CD4-positive, alpha-beta memory T cell (primary cell): ENCODE measurements around the gene SNX9. TPM values are rescaled to one million over a fixed set of nuclear protein-coding genes. Genes with fewer than 3 reads are reported as not detected.

Experiments
- CTCF ChIA-PET: fragments of 350-600 bp; sonication (Branson Sonifier 250); formaldehyde crosslinking; loops from one replicate; lab custom pipeline; 2021; ENCODE audit warnings: inconsistent platforms; ENCODE audit not compliant: partially characterized antibody; lab: Charles Lee
- POLR2A ChIA-PET: fragments of 350-600 bp; sonication (Branson Sonifier 250); formaldehyde crosslinking; loops from one replicate; lab custom pipeline; 2021; ENCODE audit not compliant: partially characterized antibody; lab: Charles Lee
- DNase-seq, 5 donors: peaks; one replicate each; pipeline versions ENCODE4 v3.0.0 to v3.0.0-alpha.2; 2020 to 2022; ENCODE audit warnings: mixed read lengths in 1 of 5
- H3K27ac ChIP-seq: one replicate; pipeline ENCODE4 v1.7.0; 2013; ENCODE audit warnings: low read depth, low read length
- H3K27me3 ChIP-seq: 2 replicates; pipeline ENCODE4 v1.7.0; 2013; ENCODE audit warnings: mild to moderate bottlenecking, low read length, moderate library complexity; ENCODE audit not compliant: insufficient read depth
- H3K36me3 ChIP-seq: 2 replicates; pipeline ENCODE4 v1.7.0; 2013; ENCODE audit warnings: mild to moderate bottlenecking, low read length, moderate library complexity; ENCODE audit not compliant: insufficient read depth
- H3K4me1 ChIP-seq: 2 replicates; pipeline ENCODE4 v1.7.0; 2013; ENCODE audit warnings: mild to moderate bottlenecking, low read length, moderate library complexity; ENCODE audit not compliant: insufficient read depth
- H3K4me3 ChIP-seq, 2 donors: one replicate each; pipeline ENCODE4 v1.7.0; 2013; ENCODE audit warnings: low read length in 2 of 2, mild to moderate bottlenecking in 1 of 2
- H3K9me3 ChIP-seq, 2 donors: one replicate each; pipeline ENCODE4 v1.7.0; 2013; ENCODE audit warnings: low read length in 2 of 2, control low read depth in 1 of 2; ENCODE audit not compliant: control insufficient read depth in 1 of 2
- H3K27ac Mint-ChIP-seq, 7 donors: one replicate each; pipeline ENCODE4 v1.8.0; 2020 to 2021; ENCODE audit warnings: mixed read lengths in 7 of 7, mild to moderate bottlenecking in 6 of 7, inconsistent platforms in 3 of 7, moderate library complexity in 3 of 7
- H3K27me3 Mint-ChIP-seq, 2 donors: one replicate each; pipeline ENCODE4 v1.8.0; 2020 to 2021; ENCODE audit warnings: mixed read lengths in 2 of 2
- H3K36me3 Mint-ChIP-seq, 2 donors: one replicate each; pipeline ENCODE4 v1.8.0; 2020 to 2021; ENCODE audit warnings: mixed read lengths in 2 of 2, inconsistent platforms in 1 of 2, mild to moderate bottlenecking in 1 of 2
- H3K4me1 Mint-ChIP-seq, 4 donors: one replicate each; pipeline ENCODE4 v1.8.0; 2020 to 2021; ENCODE audit warnings: mixed read lengths in 4 of 4, mild to moderate bottlenecking in 1 of 4
- H3K4me3 Mint-ChIP-seq, 8 donors: one replicate each; pipeline ENCODE4 v1.8.0; 2020 to 2021; ENCODE audit warnings: mixed read lengths in 8 of 8, mild to moderate bottlenecking in 7 of 8, moderate library complexity in 6 of 8, inconsistent platforms in 3 of 8
- H3K9me3 Mint-ChIP-seq, 8 donors: one replicate each; pipeline ENCODE4 v1.8.0; 2020 to 2021; ENCODE audit warnings: mixed read lengths in 8 of 8, mild to moderate bottlenecking in 5 of 8, inconsistent platforms in 3 of 8, moderate library complexity in 1 of 8
- intact Hi-C: fragments of 100-400 bp; cut with micrococcal nuclease; formaldehyde crosslinking; loops from one replicate; pipeline ENCODE4 v1.15.1; 2023
- polyA plus RNA-seq, 2 donors: library from polyadenylated mRNA; unstranded; fragments of 300-500 nt; fragmentation: Illumina TruSeq; gene quantifications; one replicate each; pipeline ENCODE4 v1.2.3, GENCODE V29; 2021
- total RNA-seq, 2 experiments: library from RNA; stranded (reverse); gene quantifications; one replicate each; pipeline ENCODE4 v1.2.3, GENCODE V29; 2021

SNX9 gene
- total and polyA plus RNA-seq, 4 experiments from 2014 or later: 12.9 to 21.9 (median 20.5) TPM

DNA sequence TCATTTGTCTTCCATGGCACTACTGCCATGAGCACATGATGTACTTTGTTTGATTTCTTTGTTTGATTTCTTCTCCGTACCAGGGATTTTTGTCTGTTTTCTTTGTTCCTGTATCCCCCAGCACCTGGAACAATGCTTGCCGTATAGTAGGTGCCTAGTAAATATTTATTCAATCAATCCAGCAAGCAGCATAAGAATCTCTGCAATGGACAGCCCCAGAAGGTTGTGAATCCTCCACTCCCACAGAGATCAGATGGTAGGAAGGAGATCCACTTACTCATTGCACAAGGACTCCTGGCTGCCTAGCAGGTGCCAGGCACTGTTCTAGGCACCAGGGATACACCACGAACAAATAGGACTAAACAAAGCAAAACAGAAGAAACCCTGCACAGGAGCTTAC is 151.9 kb downstream of the SNX9 start:
- CTCF ChIA-PET: no interaction called here

DNA sequence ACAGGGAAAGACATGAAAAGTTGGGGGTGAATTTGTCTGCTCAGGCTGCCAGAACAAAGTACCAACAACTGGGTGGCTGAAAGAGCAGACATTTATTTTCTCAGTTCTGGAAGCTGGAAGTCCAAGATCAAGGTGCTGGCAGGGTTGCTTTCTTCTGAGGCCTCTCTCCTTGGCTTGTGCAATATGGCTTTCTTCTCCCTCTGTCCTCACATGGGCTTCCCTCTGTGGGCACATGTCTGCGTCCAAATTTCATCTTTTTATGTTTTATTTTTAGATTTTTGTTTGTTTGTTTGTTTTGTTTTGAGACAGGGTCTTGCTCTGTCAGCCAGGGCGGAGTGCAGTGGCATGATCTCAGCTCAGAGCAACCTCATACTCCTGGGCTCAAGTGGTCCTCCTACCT is 152.4 kb downstream of the SNX9 start:
- Mint-ChIP-seq H3K9me3 (no peaks in the 10 kb centered on the region), H3K4me1 (peaks cover 5 to 10% (median 8%) of the 10 kb centered on the region in 4 donors), H3K36me3 (no peaks in the 10 kb centered on the region), H3K27ac (peak overlapping the region in 1 of 7 donors; percentile 79), H3K27me3 (peaks cover 0 to 3% of the 10 kb centered on the region in 2 donors), H3K4me3 (no peak overlapping the region)
- POLR2A ChIA-PET: interaction anchor here (1.2 kb wide), 1 partner anchor 9 kb away, joined by 3 read pairs; no protein-coding TSS in a partner anchor
- Histone ChIP-seq H3K27me3 (no peaks in the 10 kb centered on the region), H3K27ac (no peak overlapping the region), H3K36me3 (no peaks in the 10 kb centered on the region), H3K9me3 (no peaks in the 10 kb centered on the region), H3K4me1 (peaks cover 2% of the 10 kb centered on the region), H3K4me3 (no peak overlapping the region)
- intact Hi-C loops: no loop called here
- CTCF ChIA-PET: interaction anchor here (2.4 kb wide), 1 partner anchor 51 kb away, joined by 11 read pairs; no protein-coding TSS in a partner anchor
- no peak for DNase-seq

More for the DNA sequence above, 151.9 kb downstream of the SNX9 start:
- intact Hi-C loops: no loop called here
- Mint-ChIP-seq H3K4me3 (no peak overlapping the region), H3K27ac (peak overlapping the region in 3 of 7 donors; percentile 54 to 79 (median 61)), H3K27me3 (peaks cover 0 to 3% of the 10 kb centered on the region in 2 donors), H3K4me1 (peaks cover 2 to 5% (median 5%) of the 10 kb centered on the region in 4 donors), H3K9me3 (no peaks in the 10 kb centered on the region), H3K36me3 (no peaks in the 10 kb centered on the region)
- Histone ChIP-seq H3K27ac (no peak overlapping the region), H3K27me3 (no peaks in the 10 kb centered on the region), H3K4me3 (no peak overlapping the region), H3K9me3 (no peaks in the 10 kb centered on the region), H3K4me1 (no peaks in the 10 kb centered on the region), H3K36me3 (no peaks in the 10 kb centered on the region)
- POLR2A ChIA-PET: no interaction called here
- no peak for DNase-seq

DNA sequence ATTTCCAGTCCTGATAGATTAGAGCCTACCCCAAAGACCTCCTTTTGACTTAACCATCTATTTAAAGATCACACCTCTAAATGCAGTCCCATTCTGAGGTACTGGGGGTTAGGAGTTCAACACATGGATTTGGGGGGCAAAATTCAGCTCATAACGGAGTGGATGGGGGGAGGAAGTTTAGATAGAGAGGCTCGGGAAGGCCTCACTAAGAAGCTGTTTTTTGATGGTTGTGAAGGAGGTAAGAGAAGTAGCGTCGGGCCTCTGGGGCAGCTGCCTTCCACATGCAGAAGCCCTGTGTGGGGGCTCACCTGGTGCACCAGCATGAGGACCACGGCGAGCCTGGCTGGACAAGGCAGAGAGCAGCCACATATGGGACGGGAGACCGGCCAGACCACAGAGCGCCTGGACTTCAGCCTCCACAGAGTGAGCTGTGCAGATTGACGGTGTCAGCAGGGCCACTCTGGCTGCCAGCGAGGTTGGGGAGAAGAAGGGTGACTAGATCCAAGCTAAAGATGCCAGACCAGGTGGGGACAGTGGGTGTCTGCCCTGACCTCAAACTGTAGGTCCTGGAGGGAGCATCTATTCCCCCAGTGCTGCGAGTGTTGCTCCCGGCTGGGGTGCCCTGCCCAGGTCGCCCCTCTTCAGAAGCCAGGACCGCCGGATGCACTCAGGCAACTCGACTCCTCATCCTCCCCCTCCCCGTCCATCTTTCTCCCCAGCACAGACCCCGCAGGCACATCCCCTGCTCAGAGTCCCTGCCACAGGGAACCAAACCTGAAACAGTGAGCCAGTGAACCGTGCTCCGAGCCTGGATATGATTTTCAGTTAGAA is 153.5 kb downstream of the SNX9 start:
- intact Hi-C loops: no loop called here
- H3K27me3 Mint-ChIP-seq: peaks cover 0 to 3% of the 10 kb centered on the region in 2 donors
- peaks cover 8 to 19% (median 12%) of the 10 kb centered on the region in 4 donors for H3K4me1 Mint-ChIP-seq
- H3K27ac Mint-ChIP-seq: no peak overlapping the region
- DNase-seq: no peak
- no peaks in the 10 kb centered on the region for H3K36me3 Mint-ChIP-seq
- H3K4me3 ChIP-seq: no peak overlapping the region
- H3K4me1 ChIP-seq: peaks cover 9% of the 10 kb centered on the region
- no peaks in the 10 kb centered on the region for H3K9me3 ChIP-seq
- H3K27me3 ChIP-seq: no peaks in the 10 kb centered on the region
- peak overlapping the region in 1 of 8 donors; percentile 56 for H3K4me3 Mint-ChIP-seq
- H3K9me3 Mint-ChIP-seq: peaks cover 0 to 2% (median 0%) of the 10 kb centered on the region in 8 donors
- H3K36me3 ChIP-seq: no peaks in the 10 kb centered on the region
- ChIA-PET CTCF (interaction anchor here (1.0 to 2.4 kb wide), 2 partner anchors 50 to 96 kb away, joined by 3 to 11 read pairs; no protein-coding TSS in a partner anchor), POLR2A (interaction anchor here (1.2 kb wide), 1 partner anchor 8 kb away, joined by 3 read pairs; no protein-coding TSS in a partner anchor)
- H3K27ac ChIP-seq: no peak overlapping the region

DNA sequence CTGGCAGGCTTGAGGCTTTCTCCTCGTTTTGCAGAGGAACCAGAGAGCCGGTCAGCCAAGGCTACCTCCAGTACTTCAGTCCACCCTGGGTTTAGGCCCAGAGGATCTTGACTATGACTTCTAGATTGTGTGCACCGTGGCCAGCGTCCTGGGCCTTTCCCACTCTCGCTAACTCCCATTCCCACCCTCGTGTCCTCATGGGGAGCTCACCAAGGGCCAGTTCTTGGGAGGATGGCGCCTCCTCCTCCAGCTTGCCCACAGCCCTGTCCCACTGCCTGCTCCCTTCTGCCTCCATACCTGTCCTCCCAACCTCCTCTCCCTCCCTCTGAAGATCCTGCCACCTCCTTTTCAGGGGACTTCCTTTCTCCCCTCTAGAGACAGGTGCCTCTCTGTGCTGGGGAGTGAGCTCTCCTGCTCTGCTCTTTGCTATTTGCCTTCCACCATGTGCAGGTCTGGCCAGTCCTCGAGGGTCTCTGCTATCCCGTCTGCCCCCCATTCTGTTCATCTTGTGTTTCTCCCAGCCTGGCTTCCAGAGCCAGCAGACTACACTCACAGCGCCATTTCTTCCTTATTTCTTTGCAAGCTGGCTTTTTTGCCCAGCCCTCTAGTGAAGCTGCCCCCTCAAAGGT is 154.2 kb downstream of the SNX9 start:
- ChIA-PET CTCF (interaction anchor here (1.0 to 2.4 kb wide), 2 partner anchors 49 to 95 kb away, joined by 3 to 11 read pairs; no protein-coding TSS in a partner anchor), POLR2A (no interaction called here)
- Histone ChIP-seq H3K4me3 (no peak overlapping the region), H3K27ac (no peak overlapping the region), H3K27me3 (no peaks in the 10 kb centered on the region), H3K36me3 (no peaks in the 10 kb centered on the region), H3K4me1 (peaks cover 9% of the 10 kb centered on the region), H3K9me3 (no peaks in the 10 kb centered on the region)
- H3K27ac Mint-ChIP-seq: peak overlapping the region in 2 of 7 donors; percentile 17 to 55
- H3K4me3 Mint-ChIP-seq: no peak overlapping the region
- no peak for DNase-seq
- H3K4me1 Mint-ChIP-seq: peaks cover 8 to 21% (median 12%) of the 10 kb centered on the region in 4 donors
- intact Hi-C loops: no loop called here
- peaks cover 0 to 2% of the 10 kb centered on the region in 2 donors for H3K36me3 Mint-ChIP-seq
- H3K27me3 Mint-ChIP-seq: peaks cover 0 to 3% of the 10 kb centered on the region in 2 donors
- peaks cover 0 to 2% (median 0%) of the 10 kb centered on the region in 8 donors for H3K9me3 Mint-ChIP-seq

DNA sequence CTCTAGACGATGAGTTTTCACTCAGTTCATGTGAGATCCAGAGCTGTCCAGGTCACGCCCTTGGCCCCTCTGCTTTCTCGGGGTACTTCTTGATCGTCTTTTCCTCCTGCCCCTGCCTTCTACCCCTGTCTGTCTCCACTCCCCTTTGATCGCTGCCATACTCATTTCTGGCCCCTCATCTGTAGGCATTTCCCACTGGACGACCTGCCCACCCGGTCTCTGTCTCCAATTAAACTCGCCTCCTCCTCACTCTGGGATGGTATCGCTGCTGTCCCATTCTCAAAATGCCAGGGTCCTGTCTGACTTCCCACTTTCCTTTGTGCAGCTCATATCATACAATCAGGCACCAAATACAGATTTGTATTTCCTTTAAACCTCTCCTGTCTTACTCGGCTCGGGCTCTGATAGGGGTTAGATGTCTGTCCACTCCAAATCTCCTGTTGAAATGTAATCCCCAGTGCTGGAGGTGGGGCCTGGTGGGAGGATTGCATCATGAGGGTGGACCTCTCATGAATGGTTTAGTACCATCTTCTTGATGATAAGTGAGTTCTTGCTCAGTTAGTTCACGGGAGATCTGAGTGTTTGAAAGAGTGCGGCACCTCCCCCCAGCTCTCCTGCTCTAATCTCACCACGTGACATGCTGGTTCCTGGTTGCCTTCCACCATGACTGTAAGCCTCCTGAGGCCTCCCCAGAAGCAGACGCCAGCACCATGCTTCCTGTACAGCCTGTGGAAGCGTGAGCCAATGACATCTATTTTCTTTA is 155.2 kb downstream of the SNX9 start:
- Histone ChIP-seq H3K4me3 (no peak overlapping the region), H3K4me1 (peaks cover 19% of the 10 kb centered on the region), H3K27ac (no peak overlapping the region), H3K9me3 (no peaks in the 10 kb centered on the region), H3K27me3 (no peaks in the 10 kb centered on the region), H3K36me3 (no peaks in the 10 kb centered on the region)
- ChIA-PET POLR2A (no interaction called here), CTCF (interaction anchor here (5.0 kb wide), 1 partner anchor 95 kb away, joined by 33 read pairs; no protein-coding TSS in a partner anchor)
- intact Hi-C loops: no loop called here
- peaks cover 0 to 7% of the 10 kb centered on the region in 2 donors for H3K36me3 Mint-ChIP-seq
- peak overlapping the region in 1 of 7 donors; percentile 19 for H3K27ac Mint-ChIP-seq
- peaks cover 12 to 30% (median 19%) of the 10 kb centered on the region in 4 donors for H3K4me1 Mint-ChIP-seq
- no peak overlapping the region for H3K4me3 Mint-ChIP-seq
- peaks cover 0 to 2% (median 0%) of the 10 kb centered on the region in 8 donors for H3K9me3 Mint-ChIP-seq
- no peak for DNase-seq
- peaks cover 0 to 3% of the 10 kb centered on the region in 2 donors for H3K27me3 Mint-ChIP-seq

DNA sequence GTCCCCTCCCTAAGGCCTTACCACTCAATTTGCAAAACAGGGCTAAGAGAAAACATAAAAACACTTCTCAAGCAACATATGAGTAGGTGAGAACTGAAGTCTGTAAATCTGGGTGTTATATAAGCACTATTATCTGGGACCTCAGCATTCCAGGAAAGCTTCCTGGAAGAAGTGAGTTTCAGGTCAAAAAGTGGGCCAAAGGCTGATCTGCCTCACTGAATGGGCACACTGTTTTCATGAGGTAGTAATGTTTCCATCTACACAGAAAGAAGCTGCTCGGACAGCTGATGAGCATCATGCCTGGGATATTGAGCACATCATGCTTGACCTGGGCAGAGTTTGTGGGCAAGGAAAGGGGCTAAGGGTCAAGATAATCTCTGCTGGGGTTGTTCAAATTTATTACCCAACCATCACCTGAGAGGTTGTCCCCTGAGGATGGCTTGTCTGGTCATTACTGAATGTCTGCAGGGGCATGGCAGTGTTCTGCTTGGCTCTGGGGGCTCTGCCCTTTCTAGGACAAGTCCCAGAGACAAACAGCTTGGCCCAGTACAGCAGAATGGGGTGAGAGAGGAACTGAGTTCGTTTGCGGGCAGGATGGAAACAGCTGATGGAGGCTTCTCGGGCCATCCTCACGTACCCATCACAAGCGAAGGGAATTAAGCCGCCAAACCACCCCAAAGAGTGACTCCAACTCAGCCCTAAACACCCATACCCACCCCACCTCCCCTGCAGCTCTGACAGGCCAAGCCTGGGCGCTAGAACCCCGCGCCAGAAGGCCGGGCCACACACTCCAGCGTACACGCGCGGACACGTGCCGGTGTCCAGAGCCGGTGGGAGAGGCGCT is 157.5 kb downstream of the SNX9 start:
- DNase-seq: peak in 3 of 5 donors; percentile 20 to 53 (median 30)
- no peaks in the 10 kb centered on the region for H3K36me3 ChIP-seq
- H3K27me3 ChIP-seq: no peaks in the 10 kb centered on the region
- peak overlapping the region; percentile 71 for H3K27ac ChIP-seq
- ChIA-PET CTCF (interaction anchor here (0.7 to 5.0 kb wide), 5 partner anchors 9 to 789 kb away, joined by 3 to 48 read pairs (median 5); no protein-coding TSS in a partner anchor), POLR2A (interaction anchor here (2.0 to 4.7 kb wide), 2 partner anchors 46 to 92 kb away, joined by 6 to 44 read pairs; no protein-coding TSS in a partner anchor)
- intact Hi-C loops: loop anchor here (1.0 to 5.0 kb wide), 6 partner anchors 28 to 598 kb away; partner anchors contain the start of genes GTF2H5, SERAC1 and ZDHHC14
- Mint-ChIP-seq H3K4me1 (peaks cover 24 to 53% (median 39%) of the 10 kb centered on the region in 4 donors), H3K4me3 (peak overlapping the region; percentile 79 to 93 (median 88)), H3K27me3 (no peaks in the 10 kb centered on the region), H3K36me3 (peaks cover 0 to 7% of the 10 kb centered on the region in 2 donors), H3K9me3 (peaks cover 0 to 2% (median 0%) of the 10 kb centered on the region in 8 donors), H3K27ac (peak overlapping the region; percentile 81 to 93 (median 88))
- peaks cover 42% of the 10 kb centered on the region for H3K4me1 ChIP-seq
- H3K9me3 ChIP-seq: no peaks in the 10 kb centered on the region
- H3K4me3 ChIP-seq: peak overlapping the region; percentile 54 to 88
